OCI-LY1 (cell line): ENCODE results near the gene SERINC2.
"Not testable (repeated sequence)": the region's sequence is repeated elsewhere in the genome, so short reads cannot be mapped to it uniquely, and the experiment has no call there.

ENCODE experiments used
- H2AFZ ChIP-seq: fragments of 200-600 bp; sonication (generic), shearing (Covaris generic); 2 replicates; pipeline ENCODE4 v1.6.0; 2014; ENCODE audit warnings: antibody characterized with exemption, mild to moderate bottlenecking, low read length
- H3F3A ChIP-seq: fragments of 200-600 bp; sonication (generic), shearing (Covaris generic); 2 replicates; pipeline ENCODE4 v1.6.0; 2014; ENCODE audit warnings: mild to moderate bottlenecking, antibody characterized with exemption, low read length, moderate library complexity; ENCODE audit not compliant: insufficient read depth
- H3K27ac ChIP-seq: fragments of 200-600 bp; sonication (generic); 2 replicates; pipeline ENCODE4 v1.5.1; 2014; ENCODE audit warnings: low read length, mixed run types, mild to moderate bottlenecking, low read depth; ENCODE audit not compliant: poor library complexity, severe bottlenecking
- H3K27me3 ChIP-seq: fragments of 200-600 bp; sonication (generic); 2 replicates; pipeline ENCODE4 v1.6.0; 2014; ENCODE audit warnings: antibody characterized with exemption, mild to moderate bottlenecking, low read length, moderate library complexity; ENCODE audit not compliant: insufficient read depth
- H3K36me3 ChIP-seq: fragments of 200-600 bp; sonication (generic); 2 replicates; pipeline ENCODE4 v1.6.1; 2014; ENCODE audit warnings: mild to moderate bottlenecking, antibody characterized with exemption, low read length, moderate library complexity, mixed read lengths; ENCODE audit not compliant: insufficient read depth
- H3K4me1 ChIP-seq: fragments of 200-600 bp; sonication (generic); 2 replicates; pipeline ENCODE4 v1.5.1; 2014; ENCODE audit warnings: mild to moderate bottlenecking, low read length, moderate library complexity; ENCODE audit not compliant: insufficient read depth, severe bottlenecking
- H3K4me2 ChIP-seq: fragments of 200-600 bp; sonication (generic), shearing (Covaris generic); 2 replicates; pipeline ENCODE4 v1.6.1; 2014; ENCODE audit warnings: low read length
- H3K4me3 ChIP-seq: fragments of 200-600 bp; sonication (generic); 2 replicates; pipeline ENCODE4 v1.5.1; 2014; ENCODE audit warnings: low read length, low read depth, mild to moderate bottlenecking, mixed read lengths; ENCODE audit not compliant: poor library complexity, severe bottlenecking
- H3K79me2 ChIP-seq: fragments of 200-600 bp; shearing (Covaris generic); 2 replicates; pipeline ENCODE4 v1.6.1; 2016; ENCODE audit warnings: mixed run types, low read length, mixed read lengths; ENCODE audit not compliant: insufficient read depth
- H3K9ac ChIP-seq: fragments of 200-600 bp; sonication (generic), shearing (Covaris generic); 2 replicates; pipeline ENCODE4 v1.6.1; 2014; ENCODE audit warnings: mild to moderate bottlenecking, low read length, mixed read lengths
- H3K9me2 ChIP-seq: fragments of 200-600 bp; sonication (generic), shearing (Covaris generic); 2 replicates; pipeline ENCODE4 v1.6.1; 2014; ENCODE audit warnings: low read depth, mild to moderate bottlenecking, low read length, mixed read lengths
- H3K9me3 ChIP-seq: fragments of 200-600 bp; shearing (Covaris generic); 2 replicates; pipeline ENCODE4 v1.6.1; 2014; ENCODE audit warnings: low read length, mixed read lengths
- H4K20me1 ChIP-seq: fragments of 200-600 bp; sonication (generic), shearing (Covaris generic); 2 replicates; pipeline ENCODE4 v1.6.0; 2016; ENCODE audit warnings: mild to moderate bottlenecking, low read length; ENCODE audit not compliant: insufficient read depth
- EZH2 ChIP-seq: fragments of 200-600 bp; sonication (generic), shearing (Covaris generic); IDR thresholded peaks from 2 replicates; pipeline ENCODE4 v1.8.0; 2017; ENCODE audit warnings: borderline replicate concordance, mixed run types, mild to moderate bottlenecking, antibody characterized with exemption, low read length, moderate library complexity, mixed read lengths
- TF ChIP-seq, protein P1 (sequence below): fragments of 200-600 bp; sonication (generic), shearing (Covaris generic); IDR thresholded peaks from 2 replicates; pipeline ENCODE4 v1.5.1; 2017; ENCODE audit warnings: mild to moderate bottlenecking, antibody characterized with exemption, low read length, moderate library complexity, mixed read lengths

The SERINC2 gene

GRCh38 chr1:31460027-31460426 lies 47.0 kb downstream of the SERINC2 start:
- Histone ChIP-seq H3K4me2 (no peak overlapping the region), H3K9ac (no peak overlapping the region), H3K9me3 (peaks cover 13% of the 10 kb centered on the region), H3K36me3 (no peaks in the 10 kb centered on the region), H3K4me1 (no peaks in the 10 kb centered on the region), H3F3A (no peaks in the 10 kb centered on the region), H4K20me1 (no peaks in the 10 kb centered on the region), H3K27me3 (no peaks in the 10 kb centered on the region), H3K9me2 (no peaks in the 10 kb centered on the region), H3K79me2 (no peaks in the 10 kb centered on the region), H3K4me3 (no peak overlapping the region), H2AFZ (no peak overlapping the region), H3K27ac (no peak overlapping the region)
- TF ChIP-seq EZH2 = no peak
- TF ChIP-seq, protein P1, sequence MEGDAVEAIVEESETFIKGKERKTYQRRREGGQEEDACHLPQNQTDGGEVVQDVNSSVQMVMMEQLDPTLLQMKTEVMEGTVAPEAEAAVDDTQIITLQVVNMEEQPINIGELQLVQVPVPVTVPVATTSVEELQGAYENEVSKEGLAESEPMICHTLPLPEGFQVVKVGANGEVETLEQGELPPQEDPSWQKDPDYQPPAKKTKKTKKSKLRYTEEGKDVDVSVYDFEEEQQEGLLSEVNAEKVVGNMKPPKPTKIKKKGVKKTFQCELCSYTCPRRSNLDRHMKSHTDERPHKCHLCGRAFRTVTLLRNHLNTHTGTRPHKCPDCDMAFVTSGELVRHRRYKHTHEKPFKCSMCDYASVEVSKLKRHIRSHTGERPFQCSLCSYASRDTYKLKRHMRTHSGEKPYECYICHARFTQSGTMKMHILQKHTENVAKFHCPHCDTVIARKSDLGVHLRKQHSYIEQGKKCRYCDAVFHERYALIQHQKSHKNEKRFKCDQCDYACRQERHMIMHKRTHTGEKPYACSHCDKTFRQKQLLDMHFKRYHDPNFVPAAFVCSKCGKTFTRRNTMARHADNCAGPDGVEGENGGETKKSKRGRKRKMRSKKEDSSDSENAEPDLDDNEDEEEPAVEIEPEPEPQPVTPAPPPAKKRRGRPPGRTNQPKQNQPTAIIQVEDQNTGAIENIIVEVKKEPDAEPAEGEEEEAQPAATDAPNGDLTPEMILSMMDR = peak; percentile 65

- Histone ChIP-seq H4K20me1 (no peaks in the 10 kb centered on the region), H3K9me2 (no peaks in the 10 kb centered on the region), H3K27me3 (no peaks in the 10 kb centered on the region), H3K9me3 (peaks cover 20% of the 10 kb centered on the region), H3K36me3 (no peaks in the 10 kb centered on the region), H3K27ac (no peak overlapping the region), H3K79me2 (no peaks in the 10 kb centered on the region), H3K9ac (no peak overlapping the region), H3K4me2 (no peak overlapping the region), H2AFZ (no peak overlapping the region), H3K4me1 (no peaks in the 10 kb centered on the region), H3F3A (no peaks in the 10 kb centered on the region), H3K4me3 (no peak overlapping the region)
- TF ChIP-seq, protein P1 = no peak
- TF ChIP-seq EZH2 = no peak
These were observed 54.1 kb downstream of the SERINC2 start for GRCh38 chr1:31467005-31467674.

- Histone ChIP-seq H4K20me1 (no peaks in the 10 kb centered on the region), H3K9ac (no peak overlapping the region), H3K4me3 (no peak overlapping the region), H3K9me3 (peaks cover 19% of the 10 kb centered on the region), H3K36me3 (no peaks in the 10 kb centered on the region; the same call in 1 of the 2 replicates), H3K27ac (no peak overlapping the region), H3K4me2 (no peak overlapping the region), H3K27me3 (no peaks in the 10 kb centered on the region), H3F3A (no peaks in the 10 kb centered on the region), H3K9me2 (no peaks in the 10 kb centered on the region), H3K4me1 (peaks cover 4% of the 10 kb centered on the region), H3K79me2 (no peaks in the 10 kb centered on the region), H2AFZ (no peak overlapping the region)
- TF ChIP-seq, protein P1 = no peak
- TF ChIP-seq EZH2 = no peak
These were observed 57.8 kb downstream of the SERINC2 start for GRCh38 chr1:31470794-31471315.

- not testable (repeated sequence) for H4K20me1 ChIP-seq, H3K27me3 ChIP-seq, H3K4me3 ChIP-seq, H3K79me2 ChIP-seq, H3K27ac ChIP-seq, H3K36me3 ChIP-seq, H3K4me1 ChIP-seq, H3K9me2 ChIP-seq, H3K4me2 ChIP-seq, H3K9ac ChIP-seq, H2AFZ ChIP-seq, H3F3A ChIP-seq
- peaks cover 13% of the 10 kb centered on the region; the same call in 1 of the 2 replicates for H3K9me3 ChIP-seq
These were observed 58.7 kb downstream of the SERINC2 start for GRCh38 chr1:31471452-31472313.

DNA sequence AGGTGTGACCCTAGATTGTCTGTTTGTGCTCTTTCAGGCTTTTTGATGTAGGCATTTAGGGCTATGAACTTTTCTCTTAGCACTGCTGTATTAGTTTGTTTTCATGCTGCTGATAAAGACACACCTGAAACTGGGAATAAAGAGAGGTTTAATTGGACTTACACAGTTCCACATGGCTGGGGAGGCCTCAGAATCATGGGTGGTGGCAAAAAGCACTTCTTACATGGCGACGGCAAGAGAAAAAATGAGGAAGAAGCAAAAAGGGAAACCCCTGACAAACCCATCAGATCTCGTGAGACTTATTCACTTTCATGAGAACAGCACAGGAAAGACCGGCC lies 59.3 kb downstream of the SERINC2 start:
- not testable (repeated sequence) for H3K4me2 ChIP-seq, H3K9me2 ChIP-seq, H3K9ac ChIP-seq, H3F3A ChIP-seq, H3K36me3 ChIP-seq, H4K20me1 ChIP-seq, H3K27me3 ChIP-seq, H3K79me2 ChIP-seq, H3K9me3 ChIP-seq, H3K4me3 ChIP-seq, H3K27ac ChIP-seq
- peak overlapping the region; percentile 61; the same call in 1 of the 2 replicates for H2AFZ ChIP-seq
- H3K4me1 ChIP-seq = peaks cover 15% of the 10 kb centered on the region
